Choroid plexus epithelial cell (primary cell): ENCODE measurements around the gene C2orf69.

Experiments used
- DNase-seq: peaks from one replicate; pipeline ENCODE4 v3.0.0-alpha.2; 2010; ENCODE audit warnings: low read depth
- H3K4me3 ChIP-seq: 2 replicates; pipeline ENCODE4 v1.5.1; 2011; ENCODE audit warnings: low read depth, mild to moderate bottlenecking, control low read depth, low read length, moderate library complexity
- CTCF ChIP-seq: conservative IDR thresholded peaks from 2 replicates; pipeline ENCODE4 v1.5.1; 2011; ENCODE audit warnings: low read depth, mild to moderate bottlenecking, control low read depth, inconsistent platforms, low read length, moderate library complexity

The C2orf69 gene

DNA sequence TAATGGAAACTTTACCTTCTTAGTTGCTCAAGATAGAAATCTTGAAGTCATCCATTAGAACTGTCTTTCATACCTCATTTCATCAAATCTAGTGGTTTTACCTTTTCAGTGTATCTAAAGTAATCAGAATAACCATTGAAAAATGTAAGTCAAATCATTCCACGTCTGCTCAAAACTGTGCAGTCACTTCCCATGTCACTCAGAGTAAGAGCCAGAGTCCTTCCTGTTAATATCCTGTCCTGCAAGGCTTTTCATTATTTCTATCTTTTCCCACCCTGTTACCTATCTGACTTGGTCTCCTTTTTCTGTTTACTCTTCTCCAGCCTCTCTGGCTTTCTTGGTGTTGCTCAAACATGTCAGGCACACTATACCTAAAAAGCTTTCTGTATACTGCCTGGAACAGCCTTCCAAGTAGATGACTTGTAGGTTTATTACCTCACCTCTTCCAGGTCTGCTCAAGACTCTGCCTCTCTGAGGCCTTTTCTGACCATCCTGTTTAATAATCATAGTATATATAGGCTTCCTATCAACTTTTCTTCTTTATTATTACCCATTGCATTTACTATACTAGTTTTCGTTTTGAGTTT lies 3.4 kb downstream of the C2orf69 start:
- no peak for TF ChIP-seq CTCF
- no peak overlapping the region for H3K4me3 ChIP-seq
- no peak for DNase-seq

DNA sequence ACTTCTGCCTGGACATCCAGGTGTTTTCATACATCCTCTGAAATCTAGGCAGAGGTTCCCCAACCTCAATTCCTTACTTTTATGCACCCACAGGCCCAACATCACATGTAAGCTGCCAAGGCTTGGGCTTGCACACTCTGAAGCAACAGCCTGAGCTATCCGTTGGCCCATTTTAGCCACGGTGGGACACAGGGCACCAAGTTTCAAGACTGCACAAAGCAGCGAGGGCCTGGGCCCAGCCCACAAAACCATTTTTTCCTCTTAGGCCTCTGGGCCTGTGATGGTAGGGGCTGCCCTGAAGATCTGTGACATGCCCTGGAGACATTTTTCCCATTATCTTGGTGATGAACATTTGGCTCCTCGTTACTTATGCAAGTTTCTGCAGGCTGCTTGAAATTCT lies 5.9 kb downstream of the C2orf69 start:
- TF ChIP-seq CTCF = no peak
- no peak for DNase-seq

DNA sequence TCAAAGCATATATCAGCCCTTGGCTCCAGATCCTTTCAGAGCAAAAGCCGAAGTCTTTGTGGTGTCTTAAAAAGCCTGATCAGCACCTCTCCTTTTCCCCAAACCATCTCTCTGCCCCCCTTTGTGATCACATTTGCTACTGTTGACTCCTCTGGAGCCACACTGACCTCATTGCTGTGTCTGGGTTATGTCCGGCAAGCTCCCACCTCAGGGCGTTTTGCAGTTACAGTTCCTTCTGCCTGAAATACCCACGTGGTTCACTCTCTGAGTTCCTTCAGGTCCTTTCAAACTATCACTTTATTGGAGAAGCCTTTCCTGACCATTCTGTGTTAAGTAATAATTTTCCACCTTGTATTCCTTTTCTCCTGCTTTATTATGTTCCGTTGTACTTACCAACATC lies 11.8 kb downstream of the C2orf69 start:
- H3K4me3 ChIP-seq = no peak overlapping the region
- peak; percentile 26 for DNase-seq
- no peak for TF ChIP-seq CTCF

More for the DNA sequence above, 5.9 kb downstream of the C2orf69 start:
- no peak overlapping the region for H3K4me3 ChIP-seq

DNA sequence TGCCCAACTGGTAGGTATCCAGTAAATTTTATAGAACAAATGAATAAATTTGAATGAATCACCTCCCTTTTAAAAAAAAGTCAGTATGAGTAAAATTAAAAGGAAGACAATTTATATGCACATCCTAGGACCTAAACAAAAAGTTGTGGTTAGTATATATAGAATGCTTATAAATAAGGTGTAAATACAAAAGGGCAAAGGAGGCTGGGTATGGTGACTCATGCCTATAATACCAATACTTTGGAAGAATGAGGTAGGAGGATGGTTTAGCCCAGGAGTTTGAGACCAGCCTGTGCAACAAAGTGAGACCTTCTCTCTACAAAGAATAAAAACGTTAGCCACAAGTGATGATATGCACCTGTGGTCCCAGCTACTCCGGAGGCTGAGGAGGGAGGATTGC lies 12.8 kb downstream of the C2orf69 start:
- no peak overlapping the region for H3K4me3 ChIP-seq
- DNase-seq = no peak
- no peak for TF ChIP-seq CTCF

DNA sequence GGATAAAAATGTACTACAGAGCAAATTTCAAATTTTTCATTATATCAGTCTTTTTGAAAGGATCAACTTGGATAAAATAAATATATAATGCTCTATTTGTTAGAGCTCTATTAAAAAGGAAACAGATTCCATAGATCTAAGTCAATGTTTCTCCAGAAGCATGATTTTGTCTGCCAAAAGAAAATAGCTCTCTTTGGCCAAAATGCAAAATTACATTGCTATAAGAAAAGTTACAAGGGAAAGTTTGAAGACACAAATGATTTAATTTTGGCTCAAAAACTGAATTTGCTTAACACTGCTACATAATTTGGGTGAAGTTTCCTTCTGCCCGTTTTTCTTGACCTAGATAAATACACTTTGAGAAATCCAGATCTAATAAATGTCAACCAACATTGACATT lies 15.7 kb downstream of the C2orf69 start:
- no peak overlapping the region for H3K4me3 ChIP-seq
- DNase-seq = no peak
- no peak for TF ChIP-seq CTCF

DNA sequence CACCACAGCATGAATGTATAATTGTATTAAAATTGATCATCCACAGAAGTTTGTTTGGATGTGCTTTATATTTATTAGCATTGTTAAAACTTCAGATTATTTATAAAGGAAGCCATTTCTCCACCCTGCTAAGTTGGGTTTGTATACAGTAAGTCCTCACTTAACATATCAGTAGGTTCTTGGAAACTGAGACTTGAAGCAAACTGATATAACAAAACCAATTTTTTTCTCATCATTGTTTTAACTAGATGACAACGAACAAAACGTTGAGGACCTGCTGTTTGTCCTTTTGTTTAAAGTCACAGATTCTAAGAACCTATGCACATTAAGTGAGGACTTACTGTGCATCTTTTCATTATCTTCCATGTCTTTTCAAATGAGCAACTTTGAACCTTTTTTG lies 17.1 kb downstream of the C2orf69 start:
- H3K4me3 ChIP-seq = no peak overlapping the region
- no peak for DNase-seq
- TF ChIP-seq CTCF = no peak

GRCh38 chr2:199928626-199929025 lies 17.5 kb downstream of the C2orf69 start:
- DNase-seq = peak; percentile 18
- H3K4me3 ChIP-seq = no peak overlapping the region
- no peak for TF ChIP-seq CTCF
